SK-N-SH treated with all-trans-retinoic acid at 6 μM for 48 hours (cell line): ENCODE data around the gene TRIM34.
"Not testable (repeated sequence)": the region's sequence is repeated elsewhere in the genome, so short reads cannot be mapped to it uniquely, and the experiment has no call there.

Experiments
- BACH2 ChIP-seq: fragments of 250-450 bp; sonication (Bioruptor Pico); IDR thresholded peaks from 2 replicates; pipeline ENCODE4 v1.9.0; 2021; ENCODE audit warnings: mild to moderate bottlenecking, borderline replicate concordance
- ISL1 ChIP-seq: fragments of 250-450 bp; sonication (Bioruptor Pico); IDR thresholded peaks from 2 replicates; pipeline ENCODE4 v2.1.2; 2022; ENCODE audit warnings: mild to moderate bottlenecking, moderate library complexity
- PATZ1 ChIP-seq: fragments of 250-450 bp; sonication (Bioruptor Pico); IDR thresholded peaks from 2 replicates; pipeline ENCODE4 v1.8.0; 2020; ENCODE audit warnings: mild to moderate bottlenecking, moderate library complexity, borderline replicate concordance
- PPARA ChIP-seq: fragments of 250-450 bp; sonication (Bioruptor Pico); IDR thresholded peaks from 2 replicates; pipeline ENCODE4 v1.5.0; 2020; ENCODE audit warnings: mild to moderate bottlenecking, borderline replicate concordance
- RARB ChIP-seq: fragments of 250-450 bp; sonication (Bioruptor Pico); IDR thresholded peaks from 2 replicates; pipeline ENCODE4 v1.8.0; 2021; ENCODE audit warnings: mild to moderate bottlenecking, moderate library complexity
- TCF4 ChIP-seq: fragments of 250-450 bp; sonication (Bioruptor Pico); IDR thresholded peaks from 2 replicates; pipeline ENCODE4 v1.8.0; 2021; ENCODE audit warnings: mild to moderate bottlenecking, moderate library complexity, borderline replicate concordance
- TOX ChIP-seq: fragments of 250-450 bp; sonication (Bioruptor Pico); IDR thresholded peaks from 2 replicates; pipeline ENCODE4 v1.8.0; 2021; ENCODE audit warnings: mild to moderate bottlenecking, moderate library complexity, borderline replicate concordance
- ZC3H10 ChIP-seq: fragments of 250-450 bp; sonication (Bioruptor Pico); IDR thresholded peaks from 2 replicates; pipeline ENCODE4 v1.5.1; 2021; ENCODE audit warnings: mild to moderate bottlenecking, moderate library complexity
- ZFP3 ChIP-seq: fragments of 250-450 bp; sonication (Bioruptor Pico); IDR thresholded peaks from 2 replicates; pipeline ENCODE4 v1.5.0; 2020; ENCODE audit warnings: mild to moderate bottlenecking, moderate library complexity
- ZFP30 ChIP-seq: fragments of 450-650 bp; formaldehyde crosslinking; IDR thresholded peaks from 2 replicates; pipeline ENCODE4 v1.5.0; 2022; ENCODE audit warnings: mild to moderate bottlenecking, moderate library complexity
- ZNF565 ChIP-seq: fragments of 450-650 bp; formaldehyde crosslinking; conservative IDR thresholded peaks from 2 replicates; pipeline ENCODE4 v1.5.0; 2020; ENCODE audit warnings: low read depth, mild to moderate bottlenecking, moderate library complexity
- ZNF8 ChIP-seq: fragments of 450-650 bp; formaldehyde crosslinking; IDR thresholded peaks from 2 replicates; pipeline ENCODE4 v1.5.0; 2020; ENCODE audit warnings: mild to moderate bottlenecking, moderate library complexity
- TF ChIP-seq, protein P1 (sequence below): fragments of 250-450 bp; sonication (Bioruptor Pico); IDR thresholded peaks from 2 replicates; pipeline ENCODE4 v1.5.0; 2020; ENCODE audit warnings: mild to moderate bottlenecking, moderate library complexity
- TF ChIP-seq, protein P2 (sequence below): fragments of 250-450 bp; sonication (Bioruptor Pico); IDR thresholded peaks from 2 replicates; pipeline ENCODE4 v1.5.1; 2021; ENCODE audit warnings: mild to moderate bottlenecking, moderate library complexity

DNA sequence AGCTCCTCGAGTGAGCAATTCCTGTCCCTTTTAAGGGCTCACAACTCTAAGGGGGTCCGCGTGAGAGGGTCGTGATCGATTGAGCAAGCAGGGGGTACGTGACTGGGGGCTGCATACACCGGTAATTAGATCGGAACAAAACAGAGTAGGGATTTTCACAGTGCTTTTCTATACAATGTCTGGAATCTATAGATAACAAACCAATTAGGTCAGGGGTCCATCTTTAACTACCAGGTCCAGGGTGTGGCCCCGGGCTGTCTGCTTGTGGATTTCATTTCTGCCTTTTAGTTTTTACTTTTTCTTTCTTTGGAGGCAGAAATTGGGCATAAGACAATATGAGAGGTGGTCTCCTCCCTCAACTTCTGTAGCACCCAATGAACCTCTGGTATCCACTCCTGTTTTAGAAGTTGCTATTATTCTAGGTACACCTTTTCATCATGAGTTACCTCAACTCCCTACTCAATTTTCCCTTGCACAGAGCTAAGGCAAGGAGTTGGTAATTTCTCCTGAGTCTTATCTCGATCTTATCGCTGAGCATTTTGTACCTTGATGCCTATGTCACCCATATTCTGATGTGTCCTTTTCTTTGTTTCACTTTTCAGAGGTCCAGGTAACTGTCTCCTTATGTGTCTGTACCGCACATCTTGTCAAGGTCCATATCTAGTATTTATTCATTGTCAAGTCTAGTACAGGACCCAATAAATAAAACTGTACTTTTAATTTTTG lies 66.6 kb downstream of the TRIM34 start:
- not testable (repeated sequence) for TF ChIP-seq TCF4 (CRISPR knock-in tag); PPARA (CRISPR knock-in tag); ZFP3; RARB; PATZ1 (CRISPR knock-in tag); ZFP30; ZNF8 (CRISPR knock-in tag); BACH2; ISL1 (CRISPR knock-in tag); TOX (CRISPR knock-in tag); ZNF565 (CRISPR knock-in tag); ZC3H10 (CRISPR knock-in tag)
- TF ChIP-seq, protein P1, sequence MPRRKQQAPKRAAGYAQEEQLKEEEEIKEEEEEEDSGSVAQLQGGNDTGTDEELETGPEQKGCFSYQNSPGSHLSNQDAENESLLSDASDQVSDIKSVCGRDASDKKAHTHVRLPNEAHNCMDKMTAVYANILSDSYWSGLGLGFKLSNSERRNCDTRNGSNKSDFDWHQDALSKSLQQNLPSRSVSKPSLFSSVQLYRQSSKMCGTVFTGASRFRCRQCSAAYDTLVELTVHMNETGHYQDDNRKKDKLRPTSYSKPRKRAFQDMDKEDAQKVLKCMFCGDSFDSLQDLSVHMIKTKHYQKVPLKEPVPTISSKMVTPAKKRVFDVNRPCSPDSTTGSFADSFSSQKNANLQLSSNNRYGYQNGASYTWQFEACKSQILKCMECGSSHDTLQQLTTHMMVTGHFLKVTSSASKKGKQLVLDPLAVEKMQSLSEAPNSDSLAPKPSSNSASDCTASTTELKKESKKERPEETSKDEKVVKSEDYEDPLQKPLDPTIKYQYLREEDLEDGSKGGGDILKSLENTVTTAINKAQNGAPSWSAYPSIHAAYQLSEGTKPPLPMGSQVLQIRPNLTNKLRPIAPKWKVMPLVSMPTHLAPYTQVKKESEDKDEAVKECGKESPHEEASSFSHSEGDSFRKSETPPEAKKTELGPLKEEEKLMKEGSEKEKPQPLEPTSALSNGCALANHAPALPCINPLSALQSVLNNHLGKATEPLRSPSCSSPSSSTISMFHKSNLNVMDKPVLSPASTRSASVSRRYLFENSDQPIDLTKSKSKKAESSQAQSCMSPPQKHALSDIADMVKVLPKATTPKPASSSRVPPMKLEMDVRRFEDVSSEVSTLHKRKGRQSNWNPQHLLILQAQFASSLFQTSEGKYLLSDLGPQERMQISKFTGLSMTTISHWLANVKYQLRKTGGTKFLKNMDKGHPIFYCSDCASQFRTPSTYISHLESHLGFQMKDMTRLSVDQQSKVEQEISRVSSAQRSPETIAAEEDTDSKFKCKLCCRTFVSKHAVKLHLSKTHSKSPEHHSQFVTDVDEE (CRISPR knock-in tag), result not testable (repeated sequence)
- TF ChIP-seq, protein P2, sequence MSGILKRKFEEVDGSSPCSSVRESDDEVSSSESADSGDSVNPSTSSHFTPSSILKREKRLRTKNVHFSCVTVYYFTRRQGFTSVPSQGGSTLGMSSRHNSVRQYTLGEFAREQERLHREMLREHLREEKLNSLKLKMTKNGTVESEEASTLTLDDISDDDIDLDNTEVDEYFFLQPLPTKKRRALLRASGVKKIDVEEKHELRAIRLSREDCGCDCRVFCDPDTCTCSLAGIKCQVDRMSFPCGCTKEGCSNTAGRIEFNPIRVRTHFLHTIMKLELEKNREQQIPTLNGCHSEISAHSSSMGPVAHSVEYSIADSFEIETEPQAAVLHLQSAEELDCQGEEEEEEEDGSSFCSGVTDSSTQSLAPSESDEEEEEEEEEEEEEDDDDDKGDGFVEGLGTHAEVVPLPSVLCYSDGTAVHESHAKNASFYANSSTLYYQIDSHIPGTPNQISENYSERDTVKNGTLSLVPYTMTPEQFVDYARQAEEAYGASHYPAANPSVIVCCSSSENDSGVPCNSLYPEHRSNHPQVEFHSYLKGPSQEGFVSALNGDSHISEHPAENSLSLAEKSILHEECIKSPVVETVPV (CRISPR knock-in tag), result not testable (repeated sequence)
